GM18858 (cell line): ENCODE data around the gene VPS45.

Experiments
- ATAC-seq: cut with Tn5 transposase; IDR thresholded peaks from one replicate; pipeline ENCODE4 v1.9.1; 2021; ENCODE audit not compliant: unreplicated experiment

VPS45 gene

GRCh38 chr1:150186789-150187559, 119.4 kb downstream of the VPS45 start:
- no peak for ATAC-seq

GRCh38 chr1:150187560-150187931, 120.0 kb downstream of the VPS45 start:
- no peak for ATAC-seq

- no peak for ATAC-seq
These were observed 124.4 kb downstream of the VPS45 start for GRCh38 chr1:150192012-150192411.

GRCh38 chr1:150194381-150195031, 126.9 kb downstream of the VPS45 start:
- ATAC-seq = no peak
